Vagina (tissue), 2 donors: ENCODE results near the gene PKD2L2.

ENCODE experiments used
- CTCF ChIP-seq, 3 experiments: fragments of 450-650 bp in 2 of 3; fragments of 200-600 bp in 1 of 3; sonication (generic) in 1 of 3; IDR thresholded peaks; one replicate each; pipeline ENCODE4 v1.5.1; 2017 to 2019; ENCODE audit warnings: antibody characterized with exemption in 3 of 3, mild to moderate bottlenecking in 2 of 3, moderate library complexity in 2 of 3
- POLR2A ChIP-seq, 2 donors: fragments of 450-650 bp; IDR thresholded peaks; one replicate each; pipeline ENCODE4 v1.6.1; 2017; ENCODE audit warnings: antibody characterized with exemption in 2 of 2, mild to moderate bottlenecking in 2 of 2, moderate library complexity in 2 of 2
- POLR2AphosphoS5 ChIP-seq, 2 donors: sonication (generic); formaldehyde crosslinking; IDR thresholded peaks; one replicate each; pipeline ENCODE4 v1.9.0; 2017; ENCODE audit warnings: antibody characterized with exemption in 2 of 2, mild to moderate bottlenecking in 2 of 2, low read depth in 1 of 2; ENCODE audit not compliant: insufficient read depth in 1 of 2

- no peak for TF ChIP-seq CTCF (IDR thresholded peaks at IDR 0.05)
- no peak for TF ChIP-seq POLR2A (IDR thresholded peaks at IDR 0.05)
- TF ChIP-seq POLR2AphosphoS5 (IDR thresholded peaks at IDR 0.05; ENCODE audit: insufficient read depth in 1 of 2, low read depth in 1 of 2): no peak
Measured at GRCh38 chr5:137938751-137939143, 49.5 kb downstream of the PKD2L2 start.
